Daoy (cell line): Measurements from ENCODE around the gene NOSIP. TPM values are rescaled to one million over a fixed set of nuclear protein-coding genes. Genes with fewer than 3 reads are reported as not detected.

ENCODE experiments used
- DNase-seq: peaks from one replicate; pipeline ENCODE4 v3.0.0-alpha.2; 2015; ENCODE audit warnings: low read depth
- total RNA-seq: library from RNA; depleted of rRNA; stranded (reverse); fragments of >200 nt; shearing (Covaris generic); gene quantifications from 2 replicates; pipeline ENCODE4 v1.2.3, GENCODE V29; 2014; rRNA removed

Gene NOSIP
- total RNA-seq, 1 experiment from 2014 or later: 182 TPM

GRCh38 chr19:49507803-49508494 lies 72.4 kb downstream of the NOSIP start:
- DNase-seq: no peak

GRCh38 chr19:49506575-49507105 lies 73.7 kb downstream of the NOSIP start:
- peak; percentile 70 for DNase-seq

Other genes with a start within 250 kb of the NOSIP start
- gene CD37, start 245.2 kb downstream of the NOSIP start, total RNA-seq: not detected in 2 replicates
- gene TEAD2, start 218.1 kb downstream of the NOSIP start, total RNA-seq: 29.0 and 31.0 TPM in 2 replicates
- 0.17 TPM in 1 of 2 replicates, not detected in the other for gene DKKL1, start 216.7 kb downstream of the NOSIP start, total RNA-seq
- gene KASH5, start 192.3 kb downstream of the NOSIP start, total RNA-seq: not detected in 2 replicates
- not detected in 2 replicates for gene PTH2, start 157.1 kb downstream of the NOSIP start, total RNA-seq
- gene GFY, start 155.2 kb downstream of the NOSIP start, total RNA-seq: not detected in 2 replicates
- not detected in 2 replicates for gene SLC17A7, start 139.0 kb downstream of the NOSIP start, total RNA-seq
- 146 and 200 TPM in 2 replicates for gene PIH1D1, start 128.7 kb downstream of the NOSIP start, total RNA-seq
- gene ALDH16A1, start 127.3 kb downstream of the NOSIP start, total RNA-seq: 50.5 and 86.2 TPM in 2 replicates
- 1.5 and 4.7 TPM in 2 replicates for gene FLT3LG, start 106.3 kb downstream of the NOSIP start, total RNA-seq
- 2,661 and 3,645 TPM in 2 replicates for gene RPL13A, start 92.9 kb downstream of the NOSIP start, total RNA-seq
- gene RPS11, start 84.1 kb downstream of the NOSIP start, total RNA-seq: 3,589 and 4,520 TPM in 2 replicates
- gene FCGRT, start 67.9 kb downstream of the NOSIP start, total RNA-seq: 3.5 and 3.7 TPM in 2 replicates
- gene RCN3, start 52.6 kb downstream of the NOSIP start, total RNA-seq: 178 and 202 TPM in 2 replicates
- gene PRRG2, start 760 bp upstream of the NOSIP start, total RNA-seq: 0.30 and 5.8 TPM in 2 replicates
- gene PRR12, start 10.6 kb upstream of the NOSIP start, total RNA-seq: 1.7 and 2.5 TPM in 2 replicates
- 11.0 and 12.7 TPM in 2 replicates for gene RRAS, start 59.6 kb upstream of the NOSIP start, total RNA-seq
- 32.5 and 32.8 TPM in 2 replicates for gene SCAF1, start 61.7 kb upstream of the NOSIP start, total RNA-seq
- gene IRF3, start 85.3 kb upstream of the NOSIP start, total RNA-seq: 88.0 and 110 TPM in 2 replicates
- gene BCL2L12, start 85.4 kb upstream of the NOSIP start, total RNA-seq: 15.5 and 18.1 TPM in 2 replicates
- gene PRMT1, start 96.7 kb upstream of the NOSIP start, total RNA-seq: 338 and 386 TPM in 2 replicates
- gene ADM5, start 109.0 kb upstream of the NOSIP start, total RNA-seq: 0.27 and 0.40 TPM in 2 replicates
- gene CPT1C, start 110.6 kb upstream of the NOSIP start, total RNA-seq: 5.0 and 8.3 TPM in 2 replicates
- gene TSKS, start 182.8 kb upstream of the NOSIP start, total RNA-seq: not detected in 2 replicates
- 44.8 and 46.5 TPM in 2 replicates for gene AP2A1, start 186.4 kb upstream of the NOSIP start, total RNA-seq
- gene FUZ, start 232.7 kb upstream of the NOSIP start, total RNA-seq: 9.9 and 20.1 TPM in 2 replicates
- gene MED25, start 237.7 kb upstream of the NOSIP start, total RNA-seq: 17.8 and 29.9 TPM in 2 replicates